Cerebellar nuclear complex (tissue), 1 donor: ENCODE measurements around the gene CCDC8.
"Not testable (repeated sequence)": the region's sequence is repeated elsewhere in the genome, so short reads cannot be mapped to it uniquely, and the experiment has no call there.

Source experiments
- DNase-seq, 2 experiments: peaks; one replicate each; lab custom pipeline; 2025; lab: John Stamatoyannopoulos, UW

The CCDC8 gene

GRCh38 chr19:46383171-46383815 lies 30.1 kb downstream of the CCDC8 start:
- DNase-seq: no peak

- no peak for DNase-seq
These were observed 31.5 kb downstream of the CCDC8 start for GRCh38 chr19:46381756-46382345.

GRCh38 chr19:46381346-46381745 lies 32.0 kb downstream of the CCDC8 start:
- no peak for DNase-seq

DNA sequence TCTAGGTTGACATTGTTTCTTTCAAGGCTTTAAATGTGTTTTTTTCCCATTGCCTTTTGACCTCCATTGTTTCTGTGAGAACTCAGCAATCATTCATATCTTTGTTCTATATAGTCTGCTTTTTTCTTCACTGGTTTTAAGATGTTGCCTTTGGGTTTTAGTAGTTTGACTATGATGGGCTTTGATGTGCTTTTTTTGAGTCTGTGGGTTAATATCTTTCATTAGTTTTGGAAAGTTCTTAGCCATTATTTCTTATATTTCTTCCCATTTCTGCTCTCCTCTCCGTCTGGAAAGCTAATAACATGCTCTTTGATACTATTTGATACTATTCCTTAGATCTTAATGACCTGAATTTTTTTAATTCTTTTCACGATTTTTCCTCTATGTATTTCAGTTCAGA lies 32.7 kb downstream of the CCDC8 start:
- DNase-seq: no peak

DNA sequence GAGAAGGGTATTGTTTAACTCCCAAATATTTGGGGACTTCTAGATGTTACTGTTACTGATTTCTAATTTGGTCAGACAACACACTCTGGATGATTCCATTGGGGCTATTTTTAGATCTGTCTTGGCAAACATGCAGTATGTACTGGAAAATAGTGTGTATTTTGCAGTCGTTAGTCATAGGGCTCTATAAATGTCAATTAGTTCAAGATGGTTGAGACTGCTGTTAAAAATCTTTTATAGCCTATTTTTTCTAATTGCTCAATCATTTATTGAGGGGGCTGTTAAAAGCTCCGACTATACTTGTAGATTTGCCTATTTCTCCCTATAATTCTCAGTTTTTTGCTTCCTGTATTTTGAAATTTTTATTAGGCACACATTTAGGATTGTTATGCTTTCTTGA lies 35.1 kb downstream of the CCDC8 start:
- no peak for DNase-seq

DNA sequence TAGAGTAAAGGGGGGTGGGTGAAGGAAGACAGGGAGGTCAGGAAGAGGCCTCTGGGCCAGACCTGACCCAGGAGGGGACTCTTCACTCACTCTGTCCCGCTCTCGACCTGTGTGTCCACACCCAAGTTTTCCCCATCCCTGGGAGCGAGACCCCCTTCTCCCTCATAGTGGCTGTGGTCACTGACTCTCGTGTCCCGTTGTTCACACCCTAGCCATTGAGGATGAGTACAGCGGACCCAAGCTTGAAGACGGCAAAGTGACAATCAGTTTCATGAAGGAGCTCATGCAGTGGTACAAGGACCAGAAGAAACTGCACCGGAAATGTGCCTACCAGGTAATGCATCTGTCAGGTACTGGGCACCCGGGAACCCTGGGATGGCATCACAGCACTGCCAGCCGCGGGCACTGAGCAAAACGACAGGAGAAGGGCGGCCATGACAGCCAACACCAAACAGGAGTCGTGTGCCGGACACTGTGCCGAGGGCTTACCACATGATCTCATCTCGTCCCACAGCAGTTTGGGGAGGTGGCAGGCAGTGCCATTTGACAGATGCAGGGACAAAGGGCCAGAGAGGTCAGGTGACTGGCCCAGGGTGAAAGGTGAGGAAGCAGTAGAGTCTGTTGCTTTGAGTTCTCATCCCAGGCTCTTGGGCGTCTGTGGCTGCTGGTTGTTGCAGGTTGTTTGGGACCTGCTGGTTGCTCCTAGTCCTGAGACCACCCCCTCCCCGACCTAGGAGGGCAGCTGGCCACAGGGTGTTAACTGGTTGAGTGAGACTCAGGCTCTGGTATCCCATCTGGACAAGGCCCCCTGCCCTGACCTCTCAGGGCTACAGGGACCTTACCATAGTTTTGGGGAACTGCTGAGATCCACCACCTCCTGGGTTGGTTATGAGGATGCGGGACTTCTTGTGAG lies 36.9 kb downstream of the CCDC8 start:
- no peak for DNase-seq

GRCh38 chr19:46375476-46376067 lies 37.8 kb downstream of the CCDC8 start:
- DNase-seq: not testable (repeated sequence)

GRCh38 chr19:46374536-46375475 lies 38.6 kb downstream of the CCDC8 start:
- DNase-seq: no peak

- DNase-seq: peak in 1 of 2 experiments; percentile 17
These were observed 39.6 kb downstream of the CCDC8 start for GRCh38 chr19:46373491-46374359.

DNA sequence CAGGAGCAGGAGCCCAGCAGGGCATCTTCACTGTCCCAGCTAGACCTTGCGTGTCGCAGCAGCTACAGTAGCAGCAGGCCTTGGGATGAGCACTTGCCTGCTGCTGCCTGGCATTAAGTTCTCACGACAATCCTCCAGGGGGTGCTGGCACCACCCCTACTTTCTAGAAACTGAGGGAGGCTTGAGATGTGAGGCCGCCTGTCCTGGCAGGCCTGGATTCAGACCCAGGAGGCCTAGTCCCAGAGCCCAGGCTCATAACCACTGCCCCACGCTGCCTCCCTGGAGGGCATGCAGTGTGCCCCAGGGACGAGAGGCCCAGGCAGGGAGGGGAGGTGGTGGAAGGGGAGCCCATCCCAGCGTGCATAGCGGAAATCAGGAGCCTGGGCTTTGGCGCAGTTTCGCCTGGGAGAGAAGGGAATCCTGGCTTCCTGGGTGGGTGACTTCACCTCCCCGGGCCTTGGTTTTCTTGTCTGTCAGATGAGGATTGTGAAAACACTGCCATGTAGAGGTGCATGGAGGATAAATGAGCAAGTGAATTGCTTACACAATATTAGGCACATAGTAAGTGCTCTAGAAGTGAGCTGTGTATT lies 40.4 kb downstream of the CCDC8 start:
- no peak for DNase-seq

- no peak for DNase-seq
These were observed 41.9 kb downstream of the CCDC8 start for GRCh38 chr19:46371371-46371901.

DNA sequence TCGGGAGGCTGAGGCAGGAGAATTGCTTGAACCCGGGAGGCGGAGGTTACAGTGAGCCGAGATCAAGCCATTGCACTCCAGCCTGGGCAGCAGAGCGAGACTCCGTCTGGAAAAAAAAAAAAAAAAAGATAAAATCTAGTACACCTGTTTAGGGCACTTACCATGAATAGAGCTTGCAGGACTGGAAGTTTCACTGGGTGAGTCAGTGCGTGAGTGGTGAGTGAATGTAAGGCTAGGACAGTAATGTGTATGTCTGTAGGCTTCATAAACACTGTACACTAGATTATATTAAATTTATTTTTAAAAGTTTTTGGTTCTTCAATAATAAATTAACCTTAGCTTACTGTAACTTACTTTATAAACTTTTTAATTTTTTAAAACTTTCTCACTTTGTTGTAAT lies 43.5 kb downstream of the CCDC8 start:
- no peak for DNase-seq

DNA sequence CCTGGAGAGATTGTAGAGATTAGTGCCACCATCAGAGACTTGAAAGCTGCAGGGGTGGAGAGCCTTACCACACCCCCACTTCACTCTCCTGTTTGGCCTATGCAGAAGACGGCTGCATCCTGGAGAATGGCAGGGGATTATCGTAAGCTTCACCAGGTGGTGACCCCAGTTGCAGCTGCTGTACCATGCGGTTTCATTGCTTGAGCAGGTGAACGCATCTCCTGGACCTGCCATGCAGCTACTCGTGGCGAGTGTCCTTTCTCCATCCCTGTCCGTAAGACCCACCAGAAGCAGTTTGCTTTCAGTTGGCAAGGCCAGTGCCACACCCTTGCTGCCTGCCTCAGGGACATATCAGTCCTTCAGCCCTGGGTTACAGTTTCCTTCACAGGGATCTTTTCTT lies 45.2 kb downstream of the CCDC8 start:
- no peak for DNase-seq

DNA sequence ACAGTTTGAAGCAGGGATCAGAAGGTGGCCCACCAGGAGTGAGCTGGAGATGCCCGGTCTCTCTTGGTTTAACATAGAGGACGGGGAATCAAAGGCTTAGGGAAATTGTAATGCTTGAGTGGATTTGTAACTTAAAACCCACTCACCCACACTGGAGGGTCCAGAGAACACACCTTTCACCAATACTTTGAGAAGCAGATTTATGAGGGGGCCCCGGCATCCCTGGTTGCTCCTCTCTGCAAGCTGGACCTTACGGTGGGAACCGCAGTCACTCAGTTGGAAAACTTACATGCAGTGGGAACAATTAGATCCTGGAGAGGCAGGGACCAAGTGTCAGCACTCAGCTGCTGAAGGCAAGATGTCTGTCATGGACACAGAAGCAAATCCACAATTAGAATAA lies 45.9 kb downstream of the CCDC8 start:
- DNase-seq: no peak

GRCh38 chr19:46366620-46367292 lies 46.6 kb downstream of the CCDC8 start:
- DNase-seq: no peak

GRCh38 chr19:46365561-46365960 lies 47.8 kb downstream of the CCDC8 start:
- no peak for DNase-seq

DNA sequence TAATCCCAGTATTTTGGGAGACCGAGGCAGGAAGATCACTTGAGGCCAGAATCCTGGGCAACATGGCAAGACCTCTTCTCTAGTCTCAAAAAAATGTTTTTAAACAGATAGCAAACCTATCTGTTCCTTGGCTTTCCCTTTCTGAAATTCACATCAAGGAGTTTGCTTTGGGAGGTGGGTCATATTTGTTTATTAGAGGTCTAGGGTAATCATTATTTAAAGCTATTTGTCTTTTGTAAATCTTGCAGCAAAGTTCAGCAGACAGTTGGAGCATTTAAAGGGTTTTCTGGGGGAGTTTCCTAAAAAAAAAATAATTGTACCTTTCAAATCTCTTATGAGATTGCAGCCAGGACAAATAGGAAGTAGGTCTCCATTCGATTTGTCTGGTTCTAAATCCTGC lies 49.0 kb downstream of the CCDC8 start:
- no peak for DNase-seq

DNA sequence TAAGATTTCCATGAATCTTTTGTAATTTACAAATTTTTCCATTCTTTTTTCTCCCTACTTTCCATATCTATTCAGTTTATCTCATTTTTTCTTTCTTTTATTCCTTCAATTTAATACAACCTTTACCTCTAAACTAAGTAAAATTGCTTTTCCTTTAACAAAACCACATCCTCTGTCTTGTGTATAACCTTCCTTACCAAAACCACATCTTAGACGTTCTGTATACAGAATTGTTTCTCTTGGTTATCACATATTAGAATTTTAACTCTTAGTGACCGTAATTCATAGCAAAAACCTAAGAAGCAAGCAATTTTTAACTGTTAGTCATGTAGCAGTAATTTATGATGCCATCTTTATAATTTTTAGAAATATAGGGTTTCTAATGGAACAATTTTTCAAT lies 51.4 kb downstream of the CCDC8 start:
- no peak for DNase-seq
